Calu3 (cell line): ENCODE measurements around the gene SLC25A17. TPM values are rescaled to one million over a fixed set of nuclear protein-coding genes. Genes with fewer than 3 reads are reported as not detected.

Experiments
- BruUV-seq: library from RNA; stranded (reverse); fragments of 400-500 nt; replicated peaks from 2 replicates; lab custom pipeline; 2021; lab: Mats Ljungman, UMichigan
- CTCF ChIA-PET: fragments of 300-600 bp; sonication (Branson Sonifier 250); formaldehyde crosslinking; loops from one replicate; lab custom pipeline; 2022; ENCODE audit warnings: antibody characterized with exemption; lab: Charles Lee
- DNase-seq: peaks from one replicate; pipeline ENCODE4 v3.0.0; 2022
- H3K27ac Mint-ChIP-seq: one replicate; pipeline ENCODE4 v1.8.0; 2022; ENCODE audit warnings: mixed read lengths; ENCODE audit not compliant: unreplicated experiment
- H3K27me3 Mint-ChIP-seq: one replicate; pipeline ENCODE4 v1.8.0; 2022; ENCODE audit warnings: mixed read lengths; ENCODE audit not compliant: unreplicated experiment
- H3K36me3 Mint-ChIP-seq: one replicate; pipeline ENCODE4 v1.8.0; 2022; ENCODE audit warnings: mild to moderate bottlenecking, moderate library complexity, mixed read lengths; ENCODE audit not compliant: insufficient read depth, unreplicated experiment
- H3K4me1 Mint-ChIP-seq: one replicate; pipeline ENCODE4 v1.8.0; 2022; ENCODE audit warnings: mild to moderate bottlenecking, low read depth, mixed read lengths; ENCODE audit not compliant: unreplicated experiment
- H3K4me3 Mint-ChIP-seq: one replicate; pipeline ENCODE4 v1.8.0; 2022; ENCODE audit warnings: mild to moderate bottlenecking, low read depth, moderate library complexity, mixed read lengths; ENCODE audit not compliant: unreplicated experiment
- H3K9me3 Mint-ChIP-seq: one replicate; pipeline ENCODE4 v1.8.0; 2022; ENCODE audit warnings: low read depth, mixed read lengths; ENCODE audit not compliant: unreplicated experiment
- intact Hi-C: fragments of 100-400 bp; cut with micrococcal nuclease; formaldehyde crosslinking; loops from one replicate; pipeline ENCODE4 v1.10.0; 2022; ENCODE audit not compliant: unreplicated experiment
- total RNA-seq: library from RNA; stranded (reverse); gene quantifications from 2 replicates; pipeline ENCODE4 v1.2.3, GENCODE V29; 2022
- TF ChIP-seq, protein P1 (sequence below): fragments of 200-600 bp; IDR thresholded peaks from one replicate; pipeline ENCODE4 v1.8.0; 2022; ENCODE audit warnings: antibody characterized with exemption; ENCODE audit not compliant: unreplicated experiment

SLC25A17 gene
- total RNA-seq, 1 experiment from 2014 or later = 20.7 TPM

DNA sequence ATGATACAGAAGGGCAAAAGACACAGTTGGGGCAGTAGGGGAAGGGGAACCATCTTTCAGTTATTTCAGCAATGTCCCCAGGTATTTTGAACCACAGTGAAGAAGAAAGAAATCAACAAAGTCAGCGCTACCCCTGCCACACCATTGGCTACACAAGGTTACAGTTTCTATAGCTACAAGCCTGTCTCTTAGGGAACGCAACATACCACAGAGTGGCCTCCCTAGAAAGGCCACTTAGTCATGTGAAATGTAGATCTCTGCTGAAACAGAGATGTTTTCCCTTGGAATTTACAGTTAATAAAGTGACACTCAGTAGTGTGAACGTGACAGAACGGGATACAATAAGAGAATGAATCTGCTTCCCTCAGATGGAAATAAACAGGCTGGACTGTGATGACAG is 85.2 kb downstream of the SLC25A17 start:
- no peak overlapping the region for H3K27ac Mint-ChIP-seq
- CTCF ChIA-PET = interaction anchor here (0.6 kb wide), 1 partner anchor 9 kb away, joined by 4 read pairs; no protein-coding TSS in a partner anchor
- TF ChIP-seq, protein P1, sequence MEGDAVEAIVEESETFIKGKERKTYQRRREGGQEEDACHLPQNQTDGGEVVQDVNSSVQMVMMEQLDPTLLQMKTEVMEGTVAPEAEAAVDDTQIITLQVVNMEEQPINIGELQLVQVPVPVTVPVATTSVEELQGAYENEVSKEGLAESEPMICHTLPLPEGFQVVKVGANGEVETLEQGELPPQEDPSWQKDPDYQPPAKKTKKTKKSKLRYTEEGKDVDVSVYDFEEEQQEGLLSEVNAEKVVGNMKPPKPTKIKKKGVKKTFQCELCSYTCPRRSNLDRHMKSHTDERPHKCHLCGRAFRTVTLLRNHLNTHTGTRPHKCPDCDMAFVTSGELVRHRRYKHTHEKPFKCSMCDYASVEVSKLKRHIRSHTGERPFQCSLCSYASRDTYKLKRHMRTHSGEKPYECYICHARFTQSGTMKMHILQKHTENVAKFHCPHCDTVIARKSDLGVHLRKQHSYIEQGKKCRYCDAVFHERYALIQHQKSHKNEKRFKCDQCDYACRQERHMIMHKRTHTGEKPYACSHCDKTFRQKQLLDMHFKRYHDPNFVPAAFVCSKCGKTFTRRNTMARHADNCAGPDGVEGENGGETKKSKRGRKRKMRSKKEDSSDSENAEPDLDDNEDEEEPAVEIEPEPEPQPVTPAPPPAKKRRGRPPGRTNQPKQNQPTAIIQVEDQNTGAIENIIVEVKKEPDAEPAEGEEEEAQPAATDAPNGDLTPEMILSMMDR = no peak
- no peak for DNase-seq
- H3K36me3 Mint-ChIP-seq = no peaks in the 10 kb centered on the region
- H3K27me3 Mint-ChIP-seq = peaks cover 3% of the 10 kb centered on the region
- H3K9me3 Mint-ChIP-seq = no peaks in the 10 kb centered on the region
- intact Hi-C loops = no loop called here
- H3K4me3 Mint-ChIP-seq = no peak overlapping the region
- H3K4me1 Mint-ChIP-seq = peaks cover 12% of the 10 kb centered on the region
- BruUV-seq = no TSS peak

DNA sequence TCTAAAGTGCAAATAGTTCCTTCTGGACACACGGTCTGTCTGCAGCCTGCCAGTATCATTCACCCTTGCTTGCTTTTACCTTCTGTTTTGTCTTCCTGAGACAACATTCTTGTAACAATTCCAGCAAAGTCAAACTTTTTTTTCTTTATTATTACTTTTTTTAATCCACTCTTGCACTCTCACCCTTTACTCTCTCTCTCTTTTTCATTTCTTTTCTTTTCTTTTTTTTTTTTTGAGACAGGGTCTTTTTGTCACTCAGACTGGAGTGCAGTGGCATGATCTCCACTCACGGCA is 86.2 kb downstream of the SLC25A17 start:
- Mint-ChIP-seq H3K36me3 (no peaks in the 10 kb centered on the region), H3K27me3 (no peaks in the 10 kb centered on the region), H3K4me1 (peaks cover 12% of the 10 kb centered on the region), H3K27ac (no peak overlapping the region), H3K4me3 (no peak overlapping the region), H3K9me3 (peaks cover 4% of the 10 kb centered on the region)
- no TSS peak for BruUV-seq
- CTCF ChIA-PET = interaction anchor here (0.7 to 0.9 kb wide), 2 partner anchors 50 to 63 kb away, joined by 3 to 5 read pairs; no protein-coding TSS in a partner anchor
- no peak for DNase-seq
- TF ChIP-seq, protein P1 = no peak
- intact Hi-C loops = no loop called here

DNA sequence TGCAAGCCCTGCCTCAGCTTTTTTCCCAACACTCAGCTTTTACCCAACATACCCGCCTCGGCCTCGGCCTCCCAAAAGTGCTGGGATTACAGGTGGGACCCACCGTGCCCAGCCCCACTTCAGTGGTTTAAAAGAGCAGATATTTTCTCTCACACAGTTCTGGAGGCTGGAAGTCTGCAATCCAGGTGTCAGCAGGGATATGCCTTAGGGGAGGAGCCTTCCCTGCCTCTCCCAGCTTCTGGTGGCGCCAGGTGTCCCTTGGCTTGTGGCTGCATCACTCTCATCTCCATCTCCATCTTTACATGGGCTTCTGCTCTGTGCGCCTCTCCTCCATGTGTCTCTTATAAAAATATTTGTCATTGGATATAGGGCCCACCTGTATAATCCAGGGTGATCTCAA is 89.9 kb downstream of the SLC25A17 start:
- intact Hi-C loops = no loop called here
- CTCF ChIA-PET = interaction anchor here (0.6 kb wide), 1 partner anchor 14 kb away, joined by 3 read pairs; no protein-coding TSS in a partner anchor
- peaks cover 4% of the 10 kb centered on the region for H3K9me3 Mint-ChIP-seq
- no peaks in the 10 kb centered on the region for H3K36me3 Mint-ChIP-seq
- no peaks in the 10 kb centered on the region for H3K27me3 Mint-ChIP-seq
- no peak for DNase-seq
- BruUV-seq = no TSS peak
- H3K4me3 Mint-ChIP-seq = no peak overlapping the region
- peaks cover 12% of the 10 kb centered on the region for H3K4me1 Mint-ChIP-seq
- H3K27ac Mint-ChIP-seq = no peak overlapping the region
- TF ChIP-seq, protein P1 = no peak

DNA sequence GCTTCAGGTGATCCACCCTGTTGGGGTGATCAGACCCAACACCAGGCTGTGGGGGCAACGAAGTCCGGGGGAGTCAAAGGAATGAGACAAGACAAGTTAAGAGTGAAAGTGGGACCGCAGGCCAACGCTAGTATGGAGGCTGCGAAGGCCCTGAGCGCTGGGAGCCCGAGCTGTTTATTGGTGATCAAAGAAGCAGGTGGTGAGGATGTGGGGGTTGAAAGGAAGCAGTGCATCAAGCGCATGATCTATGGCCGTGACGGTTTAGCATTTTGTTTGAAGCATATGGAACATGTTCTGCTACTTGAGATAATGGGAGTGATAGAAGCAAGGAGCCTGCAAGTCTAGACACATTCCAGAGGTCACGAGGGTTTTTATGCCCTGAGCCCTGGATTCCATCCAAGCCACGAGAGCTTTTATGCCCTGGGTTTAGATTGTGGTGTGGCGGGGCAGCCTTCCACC is 90.4 kb downstream of the SLC25A17 start:
- Mint-ChIP-seq H3K4me1 (peaks cover 12% of the 10 kb centered on the region), H3K27ac (no peak overlapping the region), H3K36me3 (no peaks in the 10 kb centered on the region), H3K4me3 (no peak overlapping the region), H3K9me3 (peaks cover 4% of the 10 kb centered on the region), H3K27me3 (no peaks in the 10 kb centered on the region)
- DNase-seq = no peak
- CTCF ChIA-PET = interaction anchor here (0.6 kb wide), 1 partner anchor 13 kb away, joined by 3 read pairs; no protein-coding TSS in a partner anchor
- TF ChIP-seq, protein P1 = no peak
- no TSS peak for BruUV-seq
- intact Hi-C loops = no loop called here
